Smooth muscle cell (in vitro differentiated cells): ENCODE data around the gene CTH. TPM values are rescaled to one million over a fixed set of nuclear protein-coding genes. Genes with fewer than 3 reads are reported as not detected.

ENCODE experiments used
- DNase-seq: peaks from one replicate; lab custom pipeline; 2025; ENCODE audit not compliant: unreplicated experiment; lab: John Stamatoyannopoulos, UW
- H2AFZ ChIP-seq: fragments of 200-600 bp; sonication (generic); 2 replicates; pipeline ENCODE4 v1.6.0; 2016; ENCODE audit warnings: antibody characterized with exemption, low read depth, mild to moderate bottlenecking
- H3F3A ChIP-seq: fragments of 200-600 bp; sonication (generic); 2 replicates; pipeline ENCODE4 v1.6.0; 2017; ENCODE audit warnings: antibody characterized with exemption, low read depth
- H3K27ac ChIP-seq: fragments of 200-600 bp; sonication (generic); 2 replicates; pipeline ENCODE4 v1.5.1; 2016; ENCODE audit warnings: low read depth, mild to moderate bottlenecking
- H3K27me3 ChIP-seq: fragments of 200-600 bp; sonication (generic); 2 replicates; pipeline ENCODE4 v1.6.1; 2016; ENCODE audit warnings: low read depth, mild to moderate bottlenecking
- H3K36me3 ChIP-seq: fragments of 200-600 bp; sonication (generic); 2 replicates; pipeline ENCODE4 v1.5.1; 2016; ENCODE audit warnings: low read depth
- H3K4me1 ChIP-seq: fragments of 200-600 bp; sonication (generic); 2 replicates; pipeline ENCODE4 v1.5.1; 2016; ENCODE audit warnings: low read depth
- H3K4me2 ChIP-seq: fragments of 200-600 bp; sonication (generic); 2 replicates; pipeline ENCODE4 v1.6.0; 2016; ENCODE audit warnings: mild to moderate bottlenecking
- H3K4me3 ChIP-seq: fragments of 200-600 bp; sonication (generic); 2 replicates; pipeline ENCODE4 v1.5.1; 2016; ENCODE audit warnings: mild to moderate bottlenecking
- H3K79me2 ChIP-seq: fragments of 200-600 bp; sonication (generic); 2 replicates; pipeline ENCODE4 v1.6.0; 2016; ENCODE audit warnings: low read depth, mild to moderate bottlenecking
- H3K9ac ChIP-seq: fragments of 200-600 bp; sonication (generic); 2 replicates; pipeline ENCODE4 v1.6.0; 2016; ENCODE audit warnings: low read depth
- H3K9me3 ChIP-seq: fragments of 200-600 bp; sonication (generic); replicated peaks from 2 replicates; pipeline ENCODE4 v1.5.1; 2016; ENCODE audit warnings: low read depth
- H4K20me1 ChIP-seq: fragments of 200-600 bp; sonication (generic); 2 replicates; pipeline ENCODE4 v1.6.0; 2016; ENCODE audit warnings: low read depth
- WGBS: methylation state at CpG from one replicate; pipeline ENCODE4 v1.1.7; 2016; ENCODE audit warnings: low lambda C conversion rate; 5-methylcytosine and 5-hydroxymethylcytosine counted together
- polyA plus RNA-seq: library from polyadenylated mRNA; unstranded; fragments of >200 nt; fragmentation: Nextera tagmentation; extraction: Ambion mirVana; gene quantifications from 2 replicates; pipeline ENCODE4 v1.2.1, GENCODE V29; 2016
- total RNA-seq: library from RNA; depleted of rRNA; stranded (reverse); fragments of >200 nt; gene quantifications from 2 replicates; pipeline ENCODE4 v1.2.3, GENCODE V29; 2014
- TF ChIP-seq, protein P1 (sequence below): fragments of 200-600 bp; sonication (generic); IDR thresholded peaks from 2 replicates; pipeline ENCODE4 v1.5.1; 2017; ENCODE audit warnings: borderline replicate concordance, mild to moderate bottlenecking, antibody characterized with exemption; ENCODE audit not compliant: insufficient read depth, poor library complexity, severe bottlenecking

CTH gene
- total and polyA plus RNA-seq, 2 experiments from 2014 or later: 6.5 to 11.9 TPM

DNA sequence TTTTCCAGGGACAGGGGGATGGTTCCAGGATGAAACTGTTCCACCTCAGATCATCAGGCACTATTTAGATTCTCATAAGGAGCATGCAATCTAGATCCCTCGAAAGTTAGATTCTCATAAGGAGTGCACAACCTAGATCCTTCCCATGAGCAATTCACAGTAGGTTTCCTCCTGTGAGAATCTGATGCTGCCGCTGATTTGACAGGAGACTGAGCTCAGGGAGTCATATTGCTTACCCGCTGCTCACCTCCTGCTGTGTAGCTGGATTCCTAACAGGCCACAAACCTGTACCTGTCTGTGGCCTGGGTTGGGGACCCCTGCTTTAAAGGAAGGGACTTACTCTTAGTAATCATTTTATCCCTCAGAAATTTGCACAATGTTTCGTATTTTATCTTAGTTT lies 9.3 kb downstream of the CTH start:
- TF ChIP-seq, protein P1, sequence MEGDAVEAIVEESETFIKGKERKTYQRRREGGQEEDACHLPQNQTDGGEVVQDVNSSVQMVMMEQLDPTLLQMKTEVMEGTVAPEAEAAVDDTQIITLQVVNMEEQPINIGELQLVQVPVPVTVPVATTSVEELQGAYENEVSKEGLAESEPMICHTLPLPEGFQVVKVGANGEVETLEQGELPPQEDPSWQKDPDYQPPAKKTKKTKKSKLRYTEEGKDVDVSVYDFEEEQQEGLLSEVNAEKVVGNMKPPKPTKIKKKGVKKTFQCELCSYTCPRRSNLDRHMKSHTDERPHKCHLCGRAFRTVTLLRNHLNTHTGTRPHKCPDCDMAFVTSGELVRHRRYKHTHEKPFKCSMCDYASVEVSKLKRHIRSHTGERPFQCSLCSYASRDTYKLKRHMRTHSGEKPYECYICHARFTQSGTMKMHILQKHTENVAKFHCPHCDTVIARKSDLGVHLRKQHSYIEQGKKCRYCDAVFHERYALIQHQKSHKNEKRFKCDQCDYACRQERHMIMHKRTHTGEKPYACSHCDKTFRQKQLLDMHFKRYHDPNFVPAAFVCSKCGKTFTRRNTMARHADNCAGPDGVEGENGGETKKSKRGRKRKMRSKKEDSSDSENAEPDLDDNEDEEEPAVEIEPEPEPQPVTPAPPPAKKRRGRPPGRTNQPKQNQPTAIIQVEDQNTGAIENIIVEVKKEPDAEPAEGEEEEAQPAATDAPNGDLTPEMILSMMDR: no peak
- Histone ChIP-seq H3F3A (no peaks in the 10 kb centered on the region), H2AFZ (no peak overlapping the region), H3K27ac (no peak overlapping the region), H3K4me1 (no peaks in the 10 kb centered on the region), H3K36me3 (peaks cover 4% of the 10 kb centered on the region), H4K20me1 (no peaks in the 10 kb centered on the region), H3K9ac (no peak overlapping the region), H3K4me2 (no peak overlapping the region), H3K27me3 (no peaks in the 10 kb centered on the region), H3K9me3 (no peaks in the 10 kb centered on the region), H3K4me3 (no peak overlapping the region), H3K79me2 (no peaks in the 10 kb centered on the region)
- 87% methylated on average over 4 of the region's 4 CpGs for WGBS
- DNase-seq: no peak

DNA sequence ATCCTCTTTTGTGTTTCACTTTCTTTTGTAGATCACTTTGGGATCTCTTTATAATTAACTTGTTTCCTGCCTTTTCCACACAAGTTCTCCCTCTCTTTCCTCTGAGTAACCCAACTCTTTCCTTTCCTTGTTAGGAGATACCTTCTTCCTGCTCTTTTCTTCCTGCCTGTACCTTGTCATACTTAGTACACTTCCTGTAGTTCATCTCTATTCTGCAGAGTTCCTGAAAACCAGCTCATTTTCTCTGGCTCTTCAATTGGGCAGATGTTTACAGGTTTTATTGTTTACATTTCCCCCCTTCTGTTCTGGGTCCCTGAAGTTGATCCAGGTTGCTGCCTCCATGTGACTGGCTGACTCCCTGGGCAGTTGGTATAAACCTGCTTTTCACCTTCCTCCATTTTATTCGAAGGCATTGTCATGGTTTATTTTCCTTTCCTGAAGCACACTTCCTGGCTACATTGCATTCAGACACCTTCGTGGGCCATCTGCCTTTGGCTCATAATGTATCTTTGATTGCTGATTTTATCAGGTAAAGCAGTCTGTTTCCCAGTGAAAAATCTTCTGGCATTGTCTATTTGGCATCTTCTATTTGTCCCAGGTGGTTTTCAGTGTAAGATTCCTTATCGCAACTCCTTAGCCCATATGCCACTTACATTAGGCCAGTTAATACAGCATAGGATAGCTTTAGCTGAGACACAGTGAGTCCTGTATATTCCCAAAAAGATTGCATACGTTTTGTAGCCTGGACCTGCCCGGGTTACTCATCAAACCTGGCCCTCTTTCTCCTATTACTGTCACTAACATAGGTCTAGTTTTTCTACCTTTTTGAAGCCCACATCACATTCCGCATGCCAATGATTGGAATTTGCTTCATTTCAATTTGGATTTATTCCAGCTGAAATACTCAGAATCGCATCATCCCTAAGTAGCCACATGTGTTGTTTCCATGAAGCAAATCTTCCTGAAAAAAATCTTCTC lies 15.4 kb downstream of the CTH start:
- Histone ChIP-seq H3K4me1 (no peaks in the 10 kb centered on the region), H3K4me2 (no peak overlapping the region), H3K9me3 (no peaks in the 10 kb centered on the region), H3K9ac (no peak overlapping the region), H3K27ac (no peak overlapping the region), H3K36me3 (peaks cover 3% of the 10 kb centered on the region), H3K79me2 (no peaks in the 10 kb centered on the region), H3K27me3 (no peaks in the 10 kb centered on the region), H2AFZ (no peak overlapping the region), H3K4me3 (no peak overlapping the region), H3F3A (no peaks in the 10 kb centered on the region), H4K20me1 (no peaks in the 10 kb centered on the region)
- TF ChIP-seq, protein P1: no peak
- DNase-seq: no peak
- 90% methylated on average over 7 of the region's 7 CpGs for WGBS

DNA sequence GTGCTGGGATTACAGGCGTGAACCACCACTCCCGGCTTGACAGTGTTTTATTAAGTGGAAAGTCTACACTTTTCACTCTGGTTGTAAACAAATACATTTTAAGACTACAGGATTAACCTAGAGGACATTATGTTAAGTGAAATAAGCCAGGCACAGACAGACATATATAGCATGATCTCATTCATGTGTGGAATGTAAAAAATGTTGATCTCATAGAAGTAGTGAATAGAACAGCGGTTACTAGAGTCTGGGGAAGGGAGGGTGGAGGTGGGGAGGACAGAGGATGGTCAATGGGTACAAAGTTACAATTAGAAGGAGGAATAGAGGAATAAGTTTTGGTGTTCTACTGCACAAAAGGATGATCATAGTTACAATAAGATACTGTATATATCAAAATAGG lies 16.9 kb downstream of the CTH start:
- TF ChIP-seq, protein P1: no peak
- Histone ChIP-seq H2AFZ (no peak overlapping the region), H3K9me3 (no peaks in the 10 kb centered on the region), H3F3A (no peaks in the 10 kb centered on the region), H3K79me2 (no peaks in the 10 kb centered on the region), H3K27me3 (no peaks in the 10 kb centered on the region), H3K9ac (no peak overlapping the region), H3K4me1 (no peaks in the 10 kb centered on the region), H3K4me2 (no peak overlapping the region), H4K20me1 (no peaks in the 10 kb centered on the region), H3K4me3 (no peak overlapping the region), H3K27ac (no peak overlapping the region), H3K36me3 (peaks cover 8% of the 10 kb centered on the region)
- 31% methylated on average over 3 of the region's 3 CpGs for WGBS
- no peak for DNase-seq
